Stromal cell of bone marrow (primary cell): ENCODE results near the gene LHCGR.

ENCODE experiments used
- DNase-seq: peaks from one replicate; pipeline ENCODE4 v3.0.0-alpha.2; 2012; ENCODE audit warnings: low read depth

Gene LHCGR

GRCh38 chr2:48755473-48755872 is at the start of gene LHCGR:
TSS of gene LHCGR (minus strand) at chr2:48755724. CDS start at chr2:48755671, 53 bp downstream.
- no peak for DNase-seq

GRCh38 chr2:48799601-48800000 is 44.1 kb upstream of the LHCGR start:
- no peak for DNase-seq

- DNase-seq: no peak
Observed at GRCh38 chr2:48795065-48795464, 39.5 kb upstream of the LHCGR start.

- no peak for DNase-seq
Observed at GRCh38 chr2:48793671-48794070, 38.1 kb upstream of the LHCGR start.

DNA sequence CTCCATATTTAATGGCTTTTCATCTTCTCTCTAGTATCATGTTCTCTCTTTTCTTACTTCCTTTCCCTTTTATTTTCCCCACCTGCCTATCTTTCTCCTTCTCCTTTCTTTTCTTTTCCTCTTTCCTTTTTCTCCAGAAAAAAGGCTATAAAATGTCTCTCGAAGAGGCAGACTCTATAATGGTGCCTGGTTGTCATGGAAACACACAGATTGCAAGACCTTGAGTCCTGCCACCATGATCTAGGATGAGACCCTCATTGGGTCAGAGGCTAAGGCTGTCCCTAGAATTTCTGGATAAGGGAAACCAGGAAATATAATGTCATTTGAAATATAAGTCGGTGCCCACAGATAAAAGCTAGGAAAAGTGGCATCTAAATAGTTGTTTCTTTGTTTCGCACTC is 36.5 kb upstream of the LHCGR start:
- DNase-seq: no peak

GRCh38 chr2:48790407-48791170 is 35.1 kb upstream of the LHCGR start:
- no peak for DNase-seq

GRCh38 chr2:48787580-48787979 is 32.1 kb upstream of the LHCGR start:
- DNase-seq: no peak

DNA sequence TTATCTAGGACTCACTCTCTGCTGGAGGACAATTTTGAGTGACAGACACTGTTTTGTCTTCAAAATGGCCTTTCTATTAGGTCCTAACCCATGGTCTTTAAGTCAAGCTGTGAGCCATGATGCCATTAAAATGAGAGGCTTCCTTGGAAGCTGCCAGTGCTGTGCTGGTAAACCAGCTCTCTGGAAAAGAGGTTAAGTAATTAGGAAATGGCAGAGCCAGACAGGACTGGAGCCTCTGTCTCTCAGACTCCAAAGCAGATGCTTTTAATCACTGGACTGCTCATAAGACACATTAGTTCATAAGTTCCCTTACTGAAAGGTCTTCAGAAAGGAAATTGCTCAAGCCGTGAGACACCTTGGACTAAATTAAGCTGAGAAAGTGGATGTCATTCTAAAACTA is 25.8 kb upstream of the LHCGR start:
- no peak for DNase-seq

GRCh38 chr2:48779019-48779716 is 23.6 kb upstream of the LHCGR start:
- no peak for DNase-seq

DNA sequence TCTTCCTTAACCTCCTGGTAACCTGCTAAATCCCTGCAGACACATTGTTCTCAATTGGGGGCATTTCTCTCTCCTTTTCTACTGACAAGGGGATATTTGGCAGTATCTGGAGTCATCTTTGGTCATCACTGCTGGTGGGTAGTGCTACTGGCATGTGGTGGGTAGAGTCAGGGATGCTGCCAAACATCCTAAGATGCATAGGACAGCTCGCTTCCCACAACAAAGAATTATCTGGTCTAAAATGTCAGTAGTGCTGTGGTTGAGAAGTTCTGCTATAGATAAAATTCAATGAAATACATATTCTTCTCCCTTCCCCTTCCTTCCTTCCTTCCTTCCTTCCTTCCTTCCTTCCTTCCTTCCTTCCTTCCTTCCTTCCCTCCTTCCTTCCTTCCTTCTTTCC is 18.7 kb upstream of the LHCGR start:
- DNase-seq: no peak

DNA sequence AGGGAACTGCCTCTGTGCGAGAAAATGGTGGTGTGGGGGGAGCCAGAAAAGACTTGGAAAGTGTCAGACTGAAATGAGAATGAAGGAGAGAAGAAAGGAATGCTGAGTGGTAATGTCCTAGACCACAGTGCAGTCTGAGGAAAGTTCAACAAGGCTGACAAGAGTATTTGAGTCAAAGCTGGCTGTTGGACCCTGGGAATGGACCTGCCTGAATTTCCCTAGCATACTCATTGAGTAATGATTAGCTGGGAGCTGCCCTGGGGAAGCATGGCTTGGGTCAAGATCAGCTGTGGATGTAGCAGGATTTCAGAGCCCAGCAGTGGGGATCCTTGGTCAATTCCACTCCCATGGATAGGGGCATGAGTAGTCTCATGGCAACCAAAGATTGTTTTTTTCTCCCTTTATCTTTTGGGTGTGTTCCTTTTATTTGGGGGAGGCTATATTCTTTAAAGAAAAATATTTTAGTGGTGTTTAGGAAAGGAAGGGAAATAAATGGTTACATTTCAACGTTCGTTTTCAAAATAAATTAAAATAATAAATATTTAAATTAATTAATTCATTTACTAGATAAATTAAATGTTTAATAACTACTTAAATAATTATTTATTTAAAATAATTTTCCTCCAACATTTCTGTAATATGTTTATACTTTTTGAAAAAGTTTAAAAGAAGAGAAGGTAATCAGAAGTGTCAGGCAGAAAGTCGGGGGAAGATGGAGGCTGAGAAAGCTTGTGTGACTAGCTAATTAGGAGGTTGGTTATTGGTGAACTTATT is 15.9 kb upstream of the LHCGR start:
- no peak for DNase-seq

DNA sequence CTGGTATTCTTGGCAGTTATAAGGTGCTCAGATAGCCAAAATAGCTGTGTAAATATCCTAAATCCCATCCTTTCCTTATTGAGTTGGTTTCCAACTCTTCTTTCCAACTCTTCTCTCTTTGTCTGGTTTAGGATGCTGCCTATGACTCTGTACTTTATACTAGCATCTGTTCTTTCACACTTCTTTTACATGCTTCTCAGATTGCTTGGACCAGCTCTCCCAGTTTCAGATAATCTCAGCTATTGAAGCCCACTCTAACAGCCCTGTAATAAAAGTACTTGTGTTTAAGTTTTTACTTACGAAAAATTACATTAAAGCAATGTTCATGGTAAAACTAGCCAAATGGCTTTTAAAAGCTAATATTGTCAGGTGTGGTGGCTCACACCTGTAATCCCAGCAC is 14.7 kb upstream of the LHCGR start:
- DNase-seq: no peak

GRCh38 chr2:48768669-48769068 is 13.1 kb upstream of the LHCGR start:
- no peak for DNase-seq

GRCh38 chr2:48767330-48767729 is 11.8 kb upstream of the LHCGR start:
- no peak for DNase-seq

- DNase-seq: no peak
Observed at GRCh38 chr2:48760826-48761225, 5.3 kb upstream of the LHCGR start.

- no peak for DNase-seq
Observed at GRCh38 chr2:48759682-48760081, 4.2 kb upstream of the LHCGR start.

GRCh38 chr2:48756289-48756688 is 765 bp upstream of the LHCGR start:
- no peak for DNase-seq

DNA sequence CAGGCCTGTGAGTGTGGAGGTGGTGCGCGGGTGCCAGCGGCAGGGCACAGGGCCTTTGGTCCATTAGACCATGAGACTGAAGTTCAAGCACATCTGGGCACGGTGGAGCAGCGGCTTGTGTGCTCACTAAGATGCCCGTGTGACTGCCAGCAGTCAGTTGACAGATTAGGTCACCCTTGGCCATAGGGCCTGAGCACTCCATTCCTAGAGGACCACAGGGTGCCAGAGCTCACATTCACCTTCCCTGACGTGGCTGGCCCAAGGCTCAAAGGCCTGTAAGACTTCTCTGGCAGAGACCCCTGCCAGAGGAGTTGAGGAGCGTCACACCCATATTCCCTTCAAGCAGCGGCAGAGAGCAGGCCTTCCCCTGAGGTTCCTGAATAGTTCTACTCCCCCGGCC is 650 bp downstream of the LHCGR start:
- no peak for DNase-seq

GRCh38 chr2:48753228-48753627 is 2.3 kb downstream of the LHCGR start:
- DNase-seq: no peak

GRCh38 chr2:48750128-48750739 is 5.3 kb downstream of the LHCGR start:
- no peak for DNase-seq

DNA sequence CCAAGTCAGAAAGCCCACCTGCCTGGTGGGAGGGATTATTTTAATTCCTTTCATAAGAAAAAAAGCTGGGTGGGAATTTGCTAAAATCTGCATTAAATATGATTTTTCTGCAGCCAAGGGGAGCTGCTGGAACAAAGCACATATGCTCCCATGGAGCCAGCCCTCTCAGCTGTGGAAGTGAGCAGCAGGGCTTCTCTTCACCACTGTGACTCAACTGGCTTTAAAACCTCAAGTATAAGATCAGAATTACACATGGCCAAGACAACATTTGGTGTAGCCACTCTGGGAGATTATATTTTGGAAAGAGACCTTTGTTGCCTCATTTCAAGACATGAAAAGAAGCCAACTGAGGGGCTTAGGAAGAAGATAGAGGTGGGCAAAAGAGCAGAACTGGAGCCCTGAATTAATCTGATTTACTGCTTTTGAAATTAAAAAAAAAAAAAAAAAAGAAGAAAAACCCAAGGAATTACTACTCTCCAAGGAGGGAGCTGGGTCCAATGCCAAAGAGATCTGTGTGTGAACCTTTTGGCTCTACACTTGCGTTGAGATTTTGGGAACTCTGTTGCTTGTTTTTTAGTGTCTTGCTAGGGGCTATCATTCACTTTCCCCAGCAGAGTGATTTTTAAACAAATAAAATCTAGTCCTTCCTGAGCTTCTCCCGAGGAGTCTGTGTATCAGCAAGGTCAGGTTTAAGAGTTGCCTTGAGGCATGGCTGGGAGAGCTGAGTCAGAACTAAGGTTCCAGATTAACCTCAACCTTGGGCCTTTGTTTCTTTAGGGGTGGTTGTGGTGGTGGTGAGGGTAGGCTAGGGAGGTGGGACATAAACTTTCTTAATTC is 6.0 kb downstream of the LHCGR start:
- no peak for DNase-seq

DNA sequence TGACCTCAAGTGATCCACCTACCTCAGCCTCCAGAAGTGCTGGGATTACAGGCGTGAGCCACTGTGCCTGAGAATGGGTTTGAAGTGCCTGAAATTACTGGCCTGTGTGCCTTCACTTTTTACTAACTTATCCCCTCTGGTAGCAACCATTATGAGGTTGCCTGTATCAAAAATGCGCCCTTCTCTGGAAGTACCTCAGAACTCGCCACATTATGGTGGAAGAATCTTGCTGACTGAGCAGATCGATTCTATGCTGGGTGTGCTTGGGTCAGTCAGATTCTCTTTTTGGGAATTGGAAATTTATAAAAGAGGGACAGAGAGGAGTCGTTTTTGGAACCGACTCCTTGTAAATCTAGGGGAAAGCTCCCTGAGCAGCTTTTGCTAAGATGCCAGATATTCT is 8.2 kb downstream of the LHCGR start:
- no peak for DNase-seq
